ENCODE data around the gene RALGPS1. TPM values are rescaled to one million over a fixed set of nuclear protein-coding genes. Genes with fewer than 3 reads are reported as not detected.

The RALGPS1 gene
- polyA plus RNA-seq, 2 of the 4 experiments (the other 2 are of a cell fraction): 5.0 to 7.9 TPM

DNA sequence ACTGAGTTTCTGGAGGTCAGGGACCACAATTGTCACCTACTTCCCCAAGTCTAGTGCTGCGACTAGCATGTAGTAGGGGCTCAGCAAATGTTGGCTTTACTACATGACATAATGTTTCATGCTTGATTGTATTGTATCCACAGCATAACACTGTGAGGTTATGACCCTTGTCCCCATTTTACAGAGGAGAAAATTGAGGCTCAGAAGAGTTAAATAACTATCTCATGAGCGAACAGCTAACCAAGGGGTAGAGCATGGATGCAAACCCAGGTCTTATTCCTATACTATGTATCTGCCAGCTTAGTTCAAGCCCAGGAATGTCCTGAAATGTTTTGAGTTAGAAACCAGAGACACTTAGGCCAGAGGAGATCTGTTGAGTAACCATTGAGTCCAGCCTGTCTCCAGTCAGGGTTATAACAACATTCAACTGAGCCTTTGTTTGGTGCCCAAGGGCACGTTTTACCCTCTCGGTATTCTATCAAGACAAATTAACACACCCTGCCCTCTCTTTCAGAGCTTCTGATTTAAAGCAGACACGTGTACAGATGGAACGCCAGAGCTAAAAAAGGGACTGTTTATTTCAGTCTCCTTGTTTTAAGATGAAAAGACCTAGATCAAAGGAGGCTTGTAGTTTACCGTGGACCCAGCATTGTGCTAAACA is 191.4 kb downstream of the RALGPS1 start:
- no peak overlapping the region for H3K4me2 ChIP-seq
- H3K4me3 ChIP-seq: no peak overlapping the region
- CTCF ChIA-PET: no interaction called here
- no peaks in the 10 kb centered on the region for H3K9me3 ChIP-seq
- H3K4me1 ChIP-seq: no peaks in the 10 kb centered on the region; the same call in 2 of the 3 replicates
- DNase-seq (ENCODE audit: low read depth in 1 of 2, low spot score in 1 of 2) (no peak), FAIRE-seq (no peak), ATAC-seq (no peak)
- WGBS (ENCODE audit: missing lambda C conversion rate): 73% methylated on average over 7 of the region's 7 CpGs
- TF ChIP-seq HOXB13 (CRISPR knock-in tag; IDR thresholded peaks at IDR 0.05; ENCODE audit: low read depth): no peak
- no peak for TF ChIP-seq RCOR1 (IDR thresholded peaks at IDR 0.05; ENCODE audit: low read depth, low read length)
- TF ChIP-seq JUN (IDR thresholded peaks at IDR 0.05): no peak
- no peak for TF ChIP-seq HOXB5 (CRISPR knock-in tag; IDR thresholded peaks at IDR 0.05)
- TF ChIP-seq KDM1A (IDR thresholded peaks at IDR 0.05; ENCODE audit: low read depth): no peak
- POLR2A ChIA-PET: no interaction called here
- no peak overlapping the region for H3K27ac ChIP-seq

DNA sequence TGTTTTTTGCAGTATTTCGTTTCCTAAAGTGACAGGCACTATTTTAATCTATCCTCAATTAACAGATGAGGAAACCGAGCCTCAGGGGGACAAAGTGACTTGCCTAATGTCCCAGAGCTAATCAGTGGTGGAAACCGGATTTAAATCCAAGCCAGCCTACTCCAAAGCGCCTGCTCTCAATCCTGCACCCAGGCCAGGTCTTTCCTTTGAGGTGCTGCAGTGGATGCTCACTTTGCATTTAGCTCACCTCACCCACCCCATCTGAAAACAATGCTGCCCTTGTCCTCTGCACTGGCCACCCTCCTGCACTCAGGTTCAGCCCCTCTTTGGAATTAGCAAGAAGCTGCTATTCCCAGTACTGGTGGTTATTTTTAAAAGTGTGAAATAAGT is 191.9 kb downstream of the RALGPS1 start:
- Histone ChIP-seq H3K4me1 (no peaks in the 10 kb centered on the region; the same call in 2 of the 3 replicates), H3K4me3 (no peak overlapping the region), H3K4me2 (no peak overlapping the region), H3K9me3 (no peaks in the 10 kb centered on the region), H3K27ac (no peak overlapping the region)
- FAIRE-seq (no peak), DNase-seq (ENCODE audit: low read depth in 1 of 2, low spot score in 1 of 2) (no peak), ATAC-seq (no peak)
- TF ChIP-seq BHLHE40 (IDR thresholded peaks at IDR 0.05; ENCODE audit: low read depth, low read length): no peak
- TF ChIP-seq FOXS1 (CRISPR knock-in tag; IDR thresholded peaks at IDR 0.05): no peak
- no peak for TF ChIP-seq ZFP36 (IDR thresholded peaks at IDR 0.05; ENCODE audit: borderline replicate concordance, partially characterized antibody)
- TF ChIP-seq ZNF302 (CRISPR knock-in tag; IDR thresholded peaks at IDR 0.05): no peak
- TF ChIP-seq SMC3 (IDR thresholded peaks at IDR 0.05): no peak
- TF ChIP-seq MAX (IDR thresholded peaks at IDR 0.05): no peak
- TF ChIP-seq HOXB13 (CRISPR knock-in tag; IDR thresholded peaks at IDR 0.05; ENCODE audit: low read depth): no peak
- no peak for TF ChIP-seq JUN (IDR thresholded peaks at IDR 0.05)
- no peak for TF ChIP-seq JUNB (IDR thresholded peaks at IDR 0.05)
- TF ChIP-seq CBX2 (IDR thresholded peaks at IDR 0.05; ENCODE audit: borderline replicate concordance, low read depth): no peak
- no peak for TF ChIP-seq TFCP2L1 (CRISPR knock-in tag; IDR thresholded peaks at IDR 0.05)
- TF ChIP-seq MAZ (IDR thresholded peaks at IDR 0.05; ENCODE audit: borderline replicate concordance, low read depth, low read length): no peak
- no peak for TF ChIP-seq POLR2A (IDR thresholded peaks at IDR 0.05; ENCODE audit: low read length)
- no peak for TF ChIP-seq REST (IDR thresholded peaks at IDR 0.05)
- no peak for TF ChIP-seq HDAC2 (IDR thresholded peaks at IDR 0.05)
- TF ChIP-seq CEBPB (IDR thresholded peaks at IDR 0.05): no peak
- TF ChIP-seq, protein P1, sequence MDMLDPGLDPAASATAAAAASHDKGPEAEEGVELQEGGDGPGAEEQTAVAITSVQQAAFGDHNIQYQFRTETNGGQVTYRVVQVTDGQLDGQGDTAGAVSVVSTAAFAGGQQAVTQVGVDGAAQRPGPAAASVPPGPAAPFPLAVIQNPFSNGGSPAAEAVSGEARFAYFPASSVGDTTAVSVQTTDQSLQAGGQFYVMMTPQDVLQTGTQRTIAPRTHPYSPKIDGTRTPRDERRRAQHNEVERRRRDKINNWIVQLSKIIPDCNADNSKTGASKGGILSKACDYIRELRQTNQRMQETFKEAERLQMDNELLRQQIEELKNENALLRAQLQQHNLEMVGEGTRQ (IDR thresholded peaks at IDR 0.05): no peak
- no peak for TF ChIP-seq CHD2 (IDR thresholded peaks at IDR 0.05; ENCODE audit: low read length, partially characterized antibody)
- TF ChIP-seq GATA3 (IDR thresholded peaks at IDR 0.05; ENCODE audit: borderline replicate concordance): no peak
- TF ChIP-seq FOSB (CRISPR knock-in tag; IDR thresholded peaks at IDR 0.05): no peak
- CTCF ChIA-PET: no interaction called here
- POLR2A ChIA-PET: interaction anchor here (0.6 kb wide), 1 partner anchor 14 kb away, joined by 3 read pairs; no protein-coding TSS in a partner anchor
- 68% methylated on average over 4 of the region's 4 CpGs for WGBS (ENCODE audit: missing lambda C conversion rate)

All from A549 (cell line).